ENCODE results near the gene PRPF40A.
"Not testable (repeated sequence)": the region's sequence is repeated elsewhere in the genome, so short reads cannot be mapped to it uniquely, and the experiment has no call there.

The PRPF40A gene

GRCh38 chr2:152717228-152718075 lies at the start of gene PRPF40A:
Gene PRPF40A, minus strand, starts transcription at chr2:152717461. Its CDS starts 22 bp downstream, at chr2:152717439.
- peak; percentile 96 for DNase-seq (ENCODE audit: low spot score)

GRCh38 chr2:152766928-152767327 lies 49.7 kb upstream of the PRPF40A start:
- no peak for DNase-seq (ENCODE audit: low spot score)

GRCh38 chr2:152763651-152764050 lies 46.4 kb upstream of the PRPF40A start:
- no peak for DNase-seq (ENCODE audit: low spot score)

GRCh38 chr2:152763208-152763607 lies 45.9 kb upstream of the PRPF40A start:
- DNase-seq (ENCODE audit: low spot score) = not testable (repeated sequence)

- no peak for DNase-seq (ENCODE audit: low spot score)
Measured at GRCh38 chr2:152762202-152762601, 44.9 kb upstream of the PRPF40A start.

GRCh38 chr2:152761214-152761613 lies 44.0 kb upstream of the PRPF40A start:
- DNase-seq (ENCODE audit: low spot score) = no peak

GRCh38 chr2:152759290-152760072 lies 42.2 kb upstream of the PRPF40A start:
- no peak for DNase-seq (ENCODE audit: low spot score)

- no peak for DNase-seq (ENCODE audit: low spot score)
Measured at GRCh38 chr2:152755029-152755428, 37.8 kb upstream of the PRPF40A start.

- not testable (repeated sequence) for DNase-seq (ENCODE audit: low spot score)
Measured at GRCh38 chr2:152747751-152748150, 30.5 kb upstream of the PRPF40A start.

GRCh38 chr2:152743002-152743401 lies 25.7 kb upstream of the PRPF40A start:
- DNase-seq (ENCODE audit: low spot score) = peak; percentile 36

GRCh38 chr2:152740743-152741328 lies 23.6 kb upstream of the PRPF40A start:
- peak; percentile 65 for DNase-seq (ENCODE audit: low spot score)

- DNase-seq (ENCODE audit: low spot score) = not testable (repeated sequence)
Measured at GRCh38 chr2:152739705-152740104, 22.4 kb upstream of the PRPF40A start.

GRCh38 chr2:152738438-152738837 lies 21.2 kb upstream of the PRPF40A start:
- DNase-seq (ENCODE audit: low spot score) = no peak

GRCh38 chr2:152737509-152737908 lies 20.2 kb upstream of the PRPF40A start:
- DNase-seq (ENCODE audit: low spot score) = not testable (repeated sequence)

- peak; percentile 40 for DNase-seq (ENCODE audit: low spot score)
Measured at GRCh38 chr2:152730591-152731333, 13.5 kb upstream of the PRPF40A start.

GRCh38 chr2:152729844-152730243 lies 12.6 kb upstream of the PRPF40A start:
- no peak for DNase-seq (ENCODE audit: low spot score)

- DNase-seq (ENCODE audit: low spot score) = no peak
Measured at GRCh38 chr2:152723918-152724317, 6.7 kb upstream of the PRPF40A start.

- not testable (repeated sequence) for DNase-seq (ENCODE audit: low spot score)
Measured at GRCh38 chr2:152722639-152723038, 5.4 kb upstream of the PRPF40A start.

- DNase-seq (ENCODE audit: low spot score) = no peak
Measured at GRCh38 chr2:152720794-152721193, 3.5 kb upstream of the PRPF40A start.

- peak; percentile 85 for DNase-seq (ENCODE audit: low spot score)
Measured at GRCh38 chr2:152718909-152719645, 1.8 kb upstream of the PRPF40A start.

Measured in SW480 (cell line).